ENCODE measurements around the gene KNG1. TPM values are rescaled to one million over a fixed set of nuclear protein-coding genes. Genes with fewer than 3 reads are reported as not detected.
"Not testable (repeated sequence)": the region's sequence is repeated elsewhere in the genome, so short reads cannot be mapped to it uniquely, and the experiment has no call there.

The KNG1 gene
- total and polyA plus RNA-seq, 7 experiments from 2014 or later, result not detected

GRCh38 chr3:186705882-186706780, 11.0 kb upstream of the KNG1 start:
- intact Hi-C loops (cut with micrococcal nuclease), result no loop called here
- peaks cover 0 to 7% (median 0%) of the 10 kb centered on the region in 5 donors for H3K36me3 Mint-ChIP-seq
- CTCF ChIA-PET, result no interaction called here

GRCh38 chr3:186708983-186709679, 8.0 kb upstream of the KNG1 start:
- ATAC-seq (no peak), DNase-seq (no peak)
- intact Hi-C loops (cut with micrococcal nuclease), result no loop called here
- H3K4me3 Mint-ChIP-seq, result no peak overlapping the region
- H3K36me3 ChIP-seq (ENCODE audit: control insufficient read depth in 2 of 3, insufficient read depth in 3 of 3, low read length in 3 of 3), result no peaks in the 10 kb centered on the region
- H3K27me3 Mint-ChIP-seq, result peaks cover 28 to 48% (median 41%) of the 10 kb centered on the region in 5 donors
- H3K36me3 Mint-ChIP-seq, result peaks cover 0 to 7% (median 0%) of the 10 kb centered on the region in 5 donors
- H3K9me3 Mint-ChIP-seq, result no peaks in the 10 kb centered on the region
- H3K9me3 ChIP-seq (ENCODE audit: control insufficient read depth in 2 of 3, low read length in 3 of 3), result no peaks in the 10 kb centered on the region
- no peak overlapping the region for H3K4me3 ChIP-seq (ENCODE audit: low read length)
- CTCF ChIA-PET, result interaction anchor here (0.7 kb wide), 1 partner anchor 473 kb away, joined by 3 read pairs; no protein-coding TSS in a partner anchor
- POLR2A ChIA-PET, result no interaction called here
- H3K4me1 Mint-ChIP-seq, result peaks cover 0 to 11% (median 3%) of the 10 kb centered on the region in 7 donors
- no peaks in the 10 kb centered on the region for H3K27me3 ChIP-seq (ENCODE audit: control insufficient read depth in 2 of 2, insufficient read depth in 2 of 2, low read length in 2 of 2)
- H3K4me1 ChIP-seq (ENCODE audit: control insufficient read depth in 2 of 2, insufficient read depth in 2 of 2, low read length in 2 of 2), result peaks cover 0 to 6% of the 10 kb centered on the region in 2 donors
- H3K27ac ChIP-seq (ENCODE audit: low read depth, low read length), result no peak overlapping the region
- H3K27ac Mint-ChIP-seq, result no peak overlapping the region

More at GRCh38 chr3:186705882-186706780, 11.0 kb upstream of the KNG1 start:
- peaks cover 0 to 11% (median 3%) of the 10 kb centered on the region in 7 donors for H3K4me1 Mint-ChIP-seq
- POLR2A ChIA-PET, result no interaction called here
- DNase-seq (peak in 3 of 9 donors; percentile 2 to 55 (median 34)), ATAC-seq (peak; percentile 82)
- Histone ChIP-seq H3K9me3 (ENCODE audit: control insufficient read depth in 2 of 3, low read length in 3 of 3) (no peaks in the 10 kb centered on the region), H3K4me1 (ENCODE audit: control insufficient read depth in 2 of 2, insufficient read depth in 2 of 2, low read length in 2 of 2) (peaks cover 0 to 6% of the 10 kb centered on the region in 2 donors), H3K27ac (ENCODE audit: low read depth, low read length) (no peak overlapping the region), H3K36me3 (ENCODE audit: control insufficient read depth in 2 of 3, insufficient read depth in 3 of 3, low read length in 3 of 3) (no peaks in the 10 kb centered on the region), H3K27me3 (ENCODE audit: control insufficient read depth in 2 of 2, insufficient read depth in 2 of 2, low read length in 2 of 2) (no peaks in the 10 kb centered on the region), H3K4me3 (ENCODE audit: low read length) (no peak overlapping the region)
- H3K27me3 Mint-ChIP-seq, result peaks cover 28 to 65% (median 45%) of the 10 kb centered on the region in 5 donors
- H3K9me3 Mint-ChIP-seq, result no peaks in the 10 kb centered on the region
- no peak overlapping the region for H3K27ac Mint-ChIP-seq
- H3K4me3 Mint-ChIP-seq, result no peak overlapping the region

- H3K4me3 Mint-ChIP-seq; CTCF ChIA-PET; H3K9me3 ChIP-seq (ENCODE audit: control insufficient read depth in 2 of 3, low read length in 3 of 3); intact Hi-C loops (cut with micrococcal nuclease); H3K36me3 Mint-ChIP-seq; H3K27ac Mint-ChIP-seq; H3K36me3 ChIP-seq (ENCODE audit: control insufficient read depth in 2 of 3, insufficient read depth in 3 of 3, low read length in 3 of 3); POLR2A ChIA-PET; H3K27ac ChIP-seq (ENCODE audit: low read depth, low read length); ATAC-seq; DNase-seq; H3K4me1 ChIP-seq (ENCODE audit: control insufficient read depth in 2 of 2, insufficient read depth in 2 of 2, low read length in 2 of 2); H3K9me3 Mint-ChIP-seq; H3K4me3 ChIP-seq (ENCODE audit: low read length); H3K27me3 ChIP-seq (ENCODE audit: control insufficient read depth in 2 of 2, insufficient read depth in 2 of 2, low read length in 2 of 2): not testable (repeated sequence)
- H3K27me3 Mint-ChIP-seq, result peaks cover 23 to 40% (median 34%) of the 10 kb centered on the region in 5 donors
- peaks cover 0 to 11% (median 3%) of the 10 kb centered on the region in 7 donors for H3K4me1 Mint-ChIP-seq
Observed at GRCh38 chr3:186710694-186711093, 6.5 kb upstream of the KNG1 start.

- Mint-ChIP-seq H3K27ac (no peak overlapping the region), H3K27me3 (peaks cover 5 to 25% (median 11%) of the 10 kb centered on the region in 5 donors), H3K4me1 (peaks cover 0 to 2% (median 0%) of the 10 kb centered on the region in 7 donors), H3K4me3 (no peak overlapping the region), H3K9me3 (no peaks in the 10 kb centered on the region), H3K36me3 (no peaks in the 10 kb centered on the region)
- no peak overlapping the region for H3K27ac ChIP-seq (ENCODE audit: low read depth, low read length)
- H3K27me3 ChIP-seq (ENCODE audit: control insufficient read depth in 2 of 2, insufficient read depth in 2 of 2, low read length in 2 of 2), result no peaks in the 10 kb centered on the region
- no peaks in the 10 kb centered on the region for H3K36me3 ChIP-seq (ENCODE audit: control insufficient read depth in 2 of 3, insufficient read depth in 3 of 3, low read length in 3 of 3)
- no peak for ATAC-seq
- no peak for DNase-seq
- ChIA-PET CTCF (no interaction called here), POLR2A (no interaction called here)
- no peaks in the 10 kb centered on the region for H3K4me1 ChIP-seq (ENCODE audit: control insufficient read depth in 2 of 2, insufficient read depth in 2 of 2, low read length in 2 of 2)
- intact Hi-C loops (cut with micrococcal nuclease), result no loop called here
- no peak overlapping the region for H3K4me3 ChIP-seq (ENCODE audit: low read length)
- H3K9me3 ChIP-seq (ENCODE audit: control insufficient read depth in 2 of 3, low read length in 3 of 3), result no peaks in the 10 kb centered on the region
Observed at GRCh38 chr3:186713499-186713898, 3.7 kb upstream of the KNG1 start.

GRCh38 chr3:186719945-186720739, 3.0 kb downstream of the KNG1 start:
- Histone ChIP-seq H3K4me3 (ENCODE audit: low read length) (no peak overlapping the region), H3K27ac (ENCODE audit: low read depth, low read length) (no peak overlapping the region), H3K36me3 (ENCODE audit: control insufficient read depth in 2 of 3, insufficient read depth in 3 of 3, low read length in 3 of 3) (no peaks in the 10 kb centered on the region), H3K4me1 (ENCODE audit: control insufficient read depth in 2 of 2, insufficient read depth in 2 of 2, low read length in 2 of 2) (no peaks in the 10 kb centered on the region), H3K9me3 (ENCODE audit: control insufficient read depth in 2 of 3, low read length in 3 of 3) (no peaks in the 10 kb centered on the region), H3K27me3 (ENCODE audit: control insufficient read depth in 2 of 2, insufficient read depth in 2 of 2, low read length in 2 of 2) (no peaks in the 10 kb centered on the region)
- CTCF ChIA-PET, result interaction anchor here (0.6 kb wide), 1 partner anchor 500 kb away, joined by 3 read pairs; no protein-coding TSS in a partner anchor
- ATAC-seq, result no peak
- no peaks in the 10 kb centered on the region for H3K9me3 Mint-ChIP-seq
- H3K27ac Mint-ChIP-seq, result peak overlapping the region in 1 of 9 donors; percentile 13
- no peaks in the 10 kb centered on the region for H3K36me3 Mint-ChIP-seq
- H3K27me3 Mint-ChIP-seq, result peaks cover 0 to 8% (median 2%) of the 10 kb centered on the region in 5 donors
- no peak overlapping the region for H3K4me3 Mint-ChIP-seq
- POLR2A ChIA-PET, result no interaction called here
- no peak for DNase-seq
- intact Hi-C loops (cut with micrococcal nuclease), result no loop called here
- H3K4me1 Mint-ChIP-seq, result peaks cover 0 to 2% (median 0%) of the 10 kb centered on the region in 7 donors

- Histone ChIP-seq H3K36me3 (ENCODE audit: control insufficient read depth in 2 of 3, insufficient read depth in 3 of 3, low read length in 3 of 3) (no peaks in the 10 kb centered on the region), H3K4me3 (ENCODE audit: low read length) (no peak overlapping the region), H3K27ac (ENCODE audit: low read depth, low read length) (no peak overlapping the region), H3K4me1 (ENCODE audit: control insufficient read depth in 2 of 2, insufficient read depth in 2 of 2, low read length in 2 of 2) (no peaks in the 10 kb centered on the region), H3K9me3 (ENCODE audit: control insufficient read depth in 2 of 3, low read length in 3 of 3) (no peaks in the 10 kb centered on the region), H3K27me3 (ENCODE audit: control insufficient read depth in 2 of 2, insufficient read depth in 2 of 2, low read length in 2 of 2) (no peaks in the 10 kb centered on the region)
- ChIA-PET POLR2A (no interaction called here), CTCF (no interaction called here)
- Mint-ChIP-seq H3K9me3 (no peaks in the 10 kb centered on the region), H3K4me1 (peaks cover 0 to 2% (median 0%) of the 10 kb centered on the region in 7 donors), H3K27ac (no peak overlapping the region), H3K4me3 (no peak overlapping the region), H3K36me3 (no peaks in the 10 kb centered on the region), H3K27me3 (peaks cover 0 to 8% (median 4%) of the 10 kb centered on the region in 5 donors)
- ATAC-seq (no peak), DNase-seq (no peak)
- intact Hi-C loops (cut with micrococcal nuclease), result loop anchor here in 1 of 2 donors (2.0 kb wide), 1 partner anchor 98 kb away; no protein-coding TSS in a partner anchor
Observed at GRCh38 chr3:186722457-186722856, 5.3 kb downstream of the KNG1 start.
